GM12878 (cell line): ENCODE measurements around the gene CCNB1.

Experiments
- CREB1 ChIP-seq: IDR thresholded peaks from 2 replicates; pipeline ENCODE4 v1.6.1; 2012; ENCODE audit warnings: low read depth, mild to moderate bottlenecking, inconsistent platforms
- CTCF ChIP-seq, 3 experiments: IDR thresholded peaks in 2 of 3; conservative IDR thresholded peaks in 1 of 3; 2 replicates each; pipeline ENCODE4 v1.5.1; 2011; ENCODE audit warnings: low read depth in 3 of 3, low read length in 3 of 3, mild to moderate bottlenecking in 3 of 3, control low read depth in 2 of 3, moderate library complexity in 2 of 3, inconsistent platforms in 1 of 3, mixed read lengths in 1 of 3; ENCODE audit not compliant: control insufficient read depth in 2 of 3, insufficient read depth in 1 of 3; ENCODE audit errors: extremely low read depth in 1 of 3
- MYC ChIP-seq: IDR thresholded peaks from 2 replicates; pipeline ENCODE4 v1.6.1; 2011; ENCODE audit warnings: mild to moderate bottlenecking, low read length, moderate library complexity, inconsistent platforms; ENCODE audit not compliant: insufficient read depth, insufficient replicate concordance, insufficient read length, severe bottlenecking
- NR2F1 ChIP-seq: fragments of 450-650 bp; conservative IDR thresholded peaks from 2 replicates; pipeline ENCODE4 v1.6.1; 2017; ENCODE audit warnings: mild to moderate bottlenecking
- PBX3 ChIP-seq: IDR thresholded peaks from 2 replicates; pipeline ENCODE4 v1.6.1; 2011; ENCODE audit warnings: mild to moderate bottlenecking, low read depth, low read length, moderate library complexity; ENCODE audit not compliant: insufficient replicate concordance
- RAD21 ChIP-seq: IDR thresholded peaks from 2 replicates; pipeline ENCODE4 v1.6.1; 2011; ENCODE audit warnings: mild to moderate bottlenecking, low read depth, low read length, moderate library complexity; ENCODE audit not compliant: insufficient read depth
- RBBP5 ChIP-seq: fragments of 200-600 bp; sonication (generic); conservative IDR thresholded peaks from 2 replicates; pipeline ENCODE4 v1.6.1; 2016
- TAF1 ChIP-seq: IDR thresholded peaks from 2 replicates; pipeline ENCODE4 v1.6.1; 2011; ENCODE audit warnings: mild to moderate bottlenecking, low read depth, low read length, borderline replicate concordance
- TCF12 ChIP-seq: IDR thresholded peaks from 2 replicates; pipeline ENCODE4 v1.6.1; 2011; ENCODE audit warnings: low read depth, mild to moderate bottlenecking, low read length
- YY1 ChIP-seq: IDR thresholded peaks from 2 replicates; pipeline ENCODE4 v1.6.1; 2011; ENCODE audit warnings: low read depth, mild to moderate bottlenecking, low read length

GRCh38 chr5:69170495-69170894 lies 3.5 kb downstream of the CCNB1 start:
- TF ChIP-seq YY1 (no peak), CTCF (IDR thresholded peaks at IDR 0.05 in 2 of 3, conservative IDR thresholded peaks at IDR 0.05 in 1 of 3; ENCODE audit: control insufficient read depth in 2 of 3, extremely low read depth in 1 of 3, insufficient read depth in 1 of 3, low read depth in 3 of 3, low read length in 3 of 3) (no peak), NR2F1 (no peak), TAF1 (no peak), CREB1 (no peak), TCF12 (no peak), PBX3 (no peak), RBBP5 (no peak), RAD21 (no peak), MYC (no peak)
